ENCODE measurements around the gene ANKFY1. TPM values are rescaled to one million over a fixed set of nuclear protein-coding genes. Genes with fewer than 3 reads are reported as not detected.
"Not testable (repeated sequence)": the region's sequence is repeated elsewhere in the genome, so short reads cannot be mapped to it uniquely, and the experiment has no call there.

ANKFY1 gene
- total RNA-seq, 1 donor from 2014 or later = 36.5 TPM

DNA sequence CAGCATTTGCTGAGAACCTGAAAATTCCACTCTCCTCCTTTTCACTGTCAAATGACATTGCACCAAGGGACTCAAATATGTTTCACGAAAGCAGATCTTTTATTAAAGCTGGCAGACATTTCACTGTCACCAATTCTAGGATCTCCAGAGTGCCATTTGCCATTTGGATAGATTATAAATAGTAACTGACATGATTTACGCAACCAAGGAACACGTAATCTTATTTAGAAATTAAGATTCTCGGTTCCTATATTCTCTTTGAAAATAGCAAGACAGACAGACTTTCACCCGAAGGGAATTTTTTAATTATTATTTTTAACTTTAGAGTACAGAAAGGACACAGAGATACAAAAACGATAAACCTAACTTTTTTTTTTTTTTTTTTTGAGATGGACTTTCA lies 49.6 kb downstream of the ANKFY1 start:
- no peak for DNase-seq

DNA sequence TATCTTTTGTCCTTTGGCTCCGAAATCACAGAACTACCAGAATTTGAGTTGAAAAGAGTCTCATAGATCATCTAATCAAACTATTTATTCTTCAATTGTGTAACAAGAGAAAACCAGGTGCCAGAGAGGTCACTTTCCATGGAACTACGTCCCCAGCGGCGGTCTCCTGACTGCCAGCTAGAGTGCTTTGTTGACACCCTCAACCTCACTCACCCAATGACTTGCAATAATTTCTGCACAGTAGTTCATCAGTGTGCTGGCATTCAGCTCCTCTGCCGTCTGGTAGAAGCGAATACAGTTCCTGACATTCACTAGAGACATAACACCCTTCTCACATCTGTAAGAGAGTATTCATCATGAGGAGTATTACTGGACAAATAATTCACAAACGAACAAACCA lies 54.2 kb downstream of the ANKFY1 start:
- DNase-seq = no peak

DNA sequence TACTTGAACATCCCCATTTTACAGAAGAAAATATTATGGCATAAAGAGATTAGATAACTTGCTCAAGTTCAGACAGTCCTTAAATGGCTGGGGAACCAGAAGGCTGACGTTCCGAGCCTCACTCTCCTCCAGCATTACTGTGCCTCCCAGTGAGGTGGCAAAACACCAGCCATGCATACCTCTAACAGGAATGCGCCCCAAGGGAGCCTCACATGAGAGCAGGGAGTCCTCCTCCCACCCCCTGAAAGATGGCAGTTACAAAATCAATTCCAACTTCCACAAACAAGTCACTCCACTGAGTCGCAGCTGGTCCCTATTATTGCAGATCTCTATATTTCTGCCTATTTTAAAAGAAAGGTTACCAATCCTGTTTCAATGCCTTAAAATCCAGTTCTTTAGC lies 55.5 kb downstream of the ANKFY1 start:
- no peak for DNase-seq

DNA sequence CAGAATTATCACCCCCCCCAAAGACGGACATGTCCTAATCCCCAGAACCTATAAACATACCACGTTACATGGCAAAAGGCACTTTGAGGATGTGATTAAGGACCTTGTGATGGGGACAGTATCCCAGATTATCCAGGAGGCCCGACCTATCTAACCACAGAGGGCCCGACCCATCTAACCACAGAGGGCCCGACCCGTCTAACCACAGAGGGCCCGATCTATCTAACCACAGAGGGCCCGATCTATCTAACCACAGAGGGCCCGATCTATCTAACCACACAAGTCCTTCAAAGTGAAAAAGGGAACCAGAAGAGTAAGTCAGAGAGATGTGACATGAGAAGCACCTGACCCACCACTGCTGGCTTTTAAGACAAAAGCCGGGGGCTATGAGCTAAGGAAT lies 56.8 kb downstream of the ANKFY1 start:
- no peak for DNase-seq

DNA sequence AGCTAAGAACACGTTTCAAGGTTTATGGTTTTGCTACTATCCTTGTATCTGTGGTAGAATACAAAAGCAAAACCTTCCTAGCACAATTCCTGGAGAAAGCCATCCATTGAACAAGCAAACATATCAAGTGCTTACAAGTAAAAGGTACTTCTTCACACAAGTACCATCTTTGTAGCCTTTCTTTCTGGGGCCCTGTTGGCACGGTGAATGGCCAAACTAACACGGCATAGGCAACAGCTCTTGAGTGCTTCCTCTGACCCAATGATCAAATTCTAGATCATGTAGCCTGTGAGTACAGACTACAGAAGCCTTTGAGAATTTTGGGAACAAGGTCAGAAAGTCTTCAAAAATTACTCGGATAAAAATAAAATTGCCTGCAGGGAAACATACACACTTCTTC lies 57.9 kb downstream of the ANKFY1 start:
- DNase-seq = no peak

DNA sequence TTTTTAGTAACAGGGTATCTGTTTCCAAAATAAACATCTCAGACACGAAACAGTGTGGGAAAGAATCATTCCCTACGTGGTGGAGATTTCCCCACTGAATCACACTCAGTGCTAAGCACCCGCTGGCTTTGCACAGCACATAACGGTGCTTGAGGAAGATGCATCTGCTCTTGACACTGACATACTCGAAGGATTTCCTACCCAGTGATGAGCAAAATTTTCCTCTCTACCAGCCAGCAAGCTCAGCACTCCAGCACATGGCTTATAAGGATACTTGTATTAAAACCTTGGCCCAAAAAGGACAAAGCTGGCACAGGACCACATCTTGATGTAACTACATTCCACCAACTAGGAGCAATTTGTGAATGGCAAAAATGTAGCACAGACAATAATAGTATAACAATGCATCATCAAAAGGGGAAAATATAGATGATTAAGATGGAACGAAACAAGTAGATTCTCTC lies 59.0 kb downstream of the ANKFY1 start:
- no peak for DNase-seq

DNA sequence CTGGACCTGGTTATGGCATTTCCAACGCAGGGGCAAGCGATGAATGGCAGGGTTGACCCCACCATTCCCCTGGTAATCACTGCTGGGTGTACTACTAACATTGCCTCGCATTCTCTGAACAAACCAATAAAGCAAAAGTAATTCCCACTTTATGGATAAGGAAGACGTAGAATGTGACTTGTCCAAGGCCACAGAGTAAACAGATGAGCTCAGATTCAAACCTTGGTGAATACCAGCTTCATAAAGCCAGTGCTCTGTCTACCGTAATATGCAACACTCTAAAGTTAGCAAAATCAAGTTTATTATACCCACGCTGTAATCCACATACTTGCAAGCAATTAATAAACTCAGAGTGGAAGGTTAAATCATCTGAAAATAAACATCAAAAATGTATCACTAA lies 59.6 kb downstream of the ANKFY1 start:
- DNase-seq = no peak

DNA sequence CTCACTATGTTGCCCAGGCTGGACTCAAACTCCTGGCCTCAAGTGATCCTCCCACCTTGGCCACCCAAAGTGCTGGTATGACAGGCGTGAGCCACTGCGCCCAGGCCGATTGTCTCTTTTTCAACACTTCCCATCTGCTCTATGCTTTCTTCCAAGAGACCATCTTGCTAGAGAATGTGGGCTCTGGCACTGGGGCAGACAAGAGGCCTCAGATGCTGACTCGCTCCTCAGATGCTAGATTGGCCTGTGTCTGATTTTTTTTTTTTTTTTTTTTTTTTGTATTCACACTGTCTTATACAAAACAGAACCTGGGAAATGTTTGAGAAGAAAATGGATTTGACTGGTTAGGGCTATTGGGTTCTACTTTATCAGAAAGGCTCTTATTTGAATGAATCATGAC lies 62.6 kb downstream of the ANKFY1 start:
- DNase-seq = no peak

DNA sequence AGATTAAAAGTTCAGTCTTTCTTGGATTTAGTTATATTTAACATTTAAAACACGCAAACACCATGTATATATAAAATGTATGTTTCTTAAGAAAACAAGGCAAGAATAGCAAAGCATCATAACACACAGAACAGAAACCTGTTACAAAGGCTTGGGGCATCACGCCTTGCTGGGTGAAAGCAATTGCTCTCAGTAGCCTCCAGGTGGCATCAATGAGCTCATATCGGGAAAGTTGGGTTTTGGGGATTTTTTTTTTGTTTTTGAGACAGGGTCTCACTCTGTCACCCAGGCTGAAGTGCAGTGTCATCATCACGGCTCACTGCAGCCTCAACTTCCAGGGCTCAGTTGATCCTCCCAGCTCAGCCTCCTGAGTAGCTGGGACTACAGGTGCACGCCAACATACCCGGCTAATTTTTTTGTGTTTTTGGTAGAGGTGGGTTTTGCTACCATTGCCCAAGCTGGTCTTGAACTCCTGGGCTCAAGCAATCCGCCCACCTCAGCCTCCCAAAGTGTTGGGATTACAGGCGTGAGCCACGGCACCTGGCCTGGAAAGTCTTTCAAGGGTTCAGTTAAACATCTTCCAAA lies 63.9 kb downstream of the ANKFY1 start:
- DNase-seq = no peak

DNA sequence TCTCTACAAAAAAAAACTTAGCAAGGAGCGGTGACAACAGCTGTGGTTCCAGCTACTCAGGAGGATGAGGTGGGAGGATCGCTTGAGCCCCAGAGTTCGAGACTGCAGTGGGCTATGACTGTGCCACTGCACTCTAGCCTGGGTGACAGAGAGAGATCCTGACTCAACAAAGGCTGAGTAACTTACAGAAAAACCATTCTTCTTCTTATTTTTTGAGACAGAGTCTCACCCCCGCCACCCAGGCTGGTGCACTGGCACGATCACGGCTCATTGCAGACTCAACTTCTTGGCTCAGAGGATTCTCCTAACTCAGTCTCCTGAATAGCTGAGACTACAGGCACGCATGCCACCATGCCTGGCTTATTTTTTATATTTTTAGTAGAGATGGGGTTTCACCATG lies 64.8 kb downstream of the ANKFY1 start:
- no peak for DNase-seq

DNA sequence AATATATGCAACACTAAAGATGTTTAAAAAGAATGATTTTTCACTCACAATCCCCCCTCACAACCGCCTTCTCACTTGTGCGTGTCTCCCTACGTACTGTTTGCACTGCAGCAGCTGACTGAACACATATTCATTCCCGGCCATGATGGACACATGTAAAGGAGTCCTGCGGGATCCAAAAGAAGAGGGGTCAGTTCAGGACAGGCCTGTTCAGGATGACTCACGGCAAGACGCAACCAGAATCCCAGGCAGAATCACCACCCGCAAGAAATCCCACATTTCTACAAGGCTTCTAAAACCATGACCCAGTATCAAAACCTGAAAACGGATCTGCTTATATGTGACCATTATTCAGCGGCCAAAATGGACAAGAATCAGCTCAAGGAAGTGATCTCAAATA lies 68.5 kb downstream of the ANKFY1 start:
- no peak for DNase-seq

DNA sequence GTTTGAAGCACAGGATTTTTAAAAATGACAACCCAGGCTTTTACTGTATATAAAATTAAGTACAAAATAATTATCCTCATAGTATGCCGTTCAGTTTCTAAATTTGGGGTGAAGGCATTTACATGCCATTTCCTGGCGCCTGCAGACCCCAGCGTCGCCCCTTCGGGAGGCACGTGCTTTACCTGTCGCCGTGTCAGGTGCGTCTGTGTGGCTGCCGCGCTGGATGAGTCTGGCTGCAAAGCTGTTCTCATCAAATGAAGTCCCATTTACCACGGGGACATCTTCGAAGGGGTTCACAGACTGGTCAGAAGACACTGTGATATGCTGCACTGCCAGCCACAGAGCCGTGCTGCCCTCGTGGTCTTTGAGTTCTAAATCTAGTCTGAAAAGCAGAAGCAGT lies 69.0 kb downstream of the ANKFY1 start:
- DNase-seq = no peak

DNA sequence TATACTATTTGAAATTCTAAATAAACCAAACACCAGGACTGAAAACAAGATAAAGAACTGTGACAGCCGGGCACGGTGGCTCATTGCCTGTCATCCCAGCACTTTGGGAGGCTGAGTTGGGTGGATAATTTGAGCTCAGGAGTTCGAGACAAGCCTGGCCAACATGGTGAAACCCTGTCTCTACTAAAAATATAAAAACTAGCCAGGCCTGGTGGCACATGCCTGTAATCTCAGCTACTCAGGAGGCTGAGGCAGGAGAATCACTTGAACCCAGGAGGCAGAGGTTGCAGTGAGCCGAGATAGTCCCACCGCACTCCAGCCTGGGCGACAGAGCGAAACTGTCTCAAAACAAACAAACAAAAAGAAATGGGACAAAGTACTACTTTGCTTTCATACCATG lies 73.0 kb downstream of the ANKFY1 start:
- not testable (repeated sequence) for DNase-seq

DNA sequence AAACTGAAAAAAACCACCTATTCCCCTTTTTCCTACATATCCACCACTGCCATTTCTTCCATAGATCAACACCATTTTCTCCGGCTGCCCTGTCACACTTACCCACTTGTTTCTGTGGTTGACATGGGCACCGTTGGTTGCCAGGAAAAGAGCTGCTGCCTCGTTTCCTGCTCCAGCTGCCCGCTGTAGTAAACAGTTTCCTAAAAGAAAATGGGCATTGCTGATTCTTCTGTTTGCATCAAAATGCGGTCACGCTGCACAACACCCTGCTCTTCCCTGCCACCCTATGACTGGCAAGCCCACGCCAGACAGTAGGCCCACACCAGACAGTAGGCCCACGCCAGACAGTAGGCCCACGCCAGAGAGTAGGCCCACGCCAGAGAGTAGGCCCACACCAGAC lies 74.5 kb downstream of the ANKFY1 start:
- no peak for DNase-seq

DNA sequence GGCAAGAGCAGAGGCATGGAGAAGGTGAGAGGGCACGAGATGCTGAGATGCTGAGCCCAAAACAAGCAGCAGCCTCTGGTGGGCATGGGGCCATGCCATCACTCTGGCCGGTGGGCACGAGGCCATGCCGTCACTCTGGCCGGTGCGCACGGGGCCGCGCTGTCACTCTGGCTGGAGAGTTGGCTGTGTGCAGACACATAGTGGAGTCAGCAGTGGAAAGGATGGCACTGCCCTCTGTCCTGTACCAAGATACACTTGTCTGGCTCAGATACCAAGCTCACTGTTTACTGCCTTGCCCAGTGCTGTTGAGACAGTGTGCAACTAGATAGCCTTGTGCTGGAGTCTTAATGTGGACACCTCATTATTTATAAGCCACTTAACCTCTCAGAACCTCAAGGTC lies 75.7 kb downstream of the ANKFY1 start:
- DNase-seq = no peak

DNA sequence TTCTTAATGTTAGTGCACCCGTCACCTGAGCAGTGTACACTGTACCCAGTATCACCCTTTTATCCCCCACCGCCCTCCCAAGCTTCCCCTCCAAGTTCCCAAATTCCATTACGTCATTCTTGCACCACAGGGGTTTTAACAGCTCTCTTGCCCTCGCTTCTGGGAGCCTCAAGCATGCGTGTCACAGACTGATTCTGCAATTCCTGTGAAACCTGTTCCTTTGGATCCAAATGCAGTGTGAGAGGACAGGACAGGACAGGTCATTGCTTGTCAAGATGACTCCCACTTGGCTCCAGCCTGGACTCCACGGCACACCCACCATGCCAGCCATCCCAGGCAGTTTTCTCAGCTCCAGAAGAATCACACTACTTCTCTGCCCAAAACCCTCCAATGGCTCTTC lies 76.7 kb downstream of the ANKFY1 start:
- DNase-seq = no peak

DNA sequence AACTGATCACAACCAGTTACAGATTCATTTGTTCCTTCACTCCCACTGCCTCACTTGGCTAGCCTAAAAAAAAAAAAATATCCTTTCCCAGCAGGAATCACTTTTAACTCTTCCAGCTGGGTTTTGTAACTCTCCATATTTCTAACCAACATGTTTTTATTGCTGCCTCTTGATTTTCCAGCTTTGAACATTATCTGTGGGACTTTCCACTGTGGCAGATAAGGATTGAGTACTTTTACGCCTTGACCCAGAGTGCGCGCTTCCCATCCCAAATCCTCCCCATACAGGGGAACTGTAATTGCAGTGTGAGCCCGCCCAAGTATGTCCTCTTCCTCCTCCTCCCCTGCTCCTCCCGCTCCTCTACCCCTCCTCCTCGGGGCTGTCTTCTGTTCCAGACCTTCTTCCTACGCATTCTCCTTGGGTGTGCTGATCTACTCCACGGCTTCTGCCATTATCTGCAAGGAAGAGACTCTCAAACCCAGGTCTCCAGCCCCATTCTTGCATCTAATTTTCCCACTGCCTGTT lies 77.4 kb downstream of the ANKFY1 start:
- DNase-seq = no peak

DNA sequence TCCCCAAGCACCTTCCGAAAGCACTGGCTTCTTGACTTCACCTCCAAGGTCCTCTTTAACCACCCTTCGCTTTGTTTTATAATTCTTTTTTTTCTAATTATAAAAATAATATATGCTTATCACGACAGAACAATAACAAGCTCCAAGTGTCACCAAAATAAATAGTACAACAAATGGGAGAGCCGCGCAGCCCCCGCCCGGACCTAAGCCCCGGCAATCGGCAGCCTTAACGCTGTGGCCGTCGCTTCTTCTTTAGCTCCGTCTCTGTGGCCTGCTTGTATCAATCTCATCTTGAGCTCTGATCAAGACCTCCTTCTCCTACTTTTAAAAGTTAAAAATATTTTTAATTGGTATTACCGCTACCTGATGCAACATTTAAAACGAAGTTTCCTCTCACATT lies 78.1 kb downstream of the ANKFY1 start:
- no peak for DNase-seq

DNA sequence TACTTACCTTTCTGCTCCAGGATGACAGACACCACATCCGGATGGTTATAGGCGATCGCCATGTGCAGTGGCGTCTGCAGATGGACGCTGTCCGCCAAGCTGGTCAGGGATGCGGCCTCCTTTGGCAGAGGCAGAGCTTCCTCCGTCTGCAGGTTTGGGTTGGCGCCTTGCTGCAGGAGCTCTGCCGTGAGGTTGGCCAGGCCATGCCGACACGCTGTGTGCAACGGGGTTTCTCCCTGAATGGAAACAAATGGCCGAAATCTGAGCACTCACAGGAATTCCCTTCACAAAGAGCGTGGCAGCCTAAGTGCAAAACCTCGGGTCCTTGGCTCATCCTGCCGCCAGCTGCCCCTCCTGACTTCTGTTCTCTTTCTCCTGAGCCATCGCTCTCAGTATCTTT lies 79.0 kb downstream of the ANKFY1 start:
- DNase-seq = no peak

DNA sequence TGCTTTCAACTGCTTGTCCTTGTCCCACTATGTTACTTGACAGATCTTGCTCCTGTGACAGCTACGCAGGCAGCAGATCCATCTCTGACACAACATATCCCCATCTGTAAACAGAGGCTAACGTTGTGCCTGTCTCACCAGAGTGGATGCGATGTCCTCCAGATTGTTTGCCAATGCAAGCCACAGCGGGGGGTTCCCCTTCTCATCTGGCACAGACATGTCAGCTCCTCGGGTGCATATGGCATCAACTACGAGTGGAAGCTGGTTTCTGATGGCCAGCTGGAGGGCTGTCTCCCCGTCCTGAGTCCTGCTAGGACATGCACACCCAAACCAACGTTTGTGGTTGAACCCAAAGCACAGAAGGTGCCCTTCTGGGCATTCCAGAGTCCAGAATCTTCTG lies 81.7 kb downstream of the ANKFY1 start:
- no peak for DNase-seq

DNA sequence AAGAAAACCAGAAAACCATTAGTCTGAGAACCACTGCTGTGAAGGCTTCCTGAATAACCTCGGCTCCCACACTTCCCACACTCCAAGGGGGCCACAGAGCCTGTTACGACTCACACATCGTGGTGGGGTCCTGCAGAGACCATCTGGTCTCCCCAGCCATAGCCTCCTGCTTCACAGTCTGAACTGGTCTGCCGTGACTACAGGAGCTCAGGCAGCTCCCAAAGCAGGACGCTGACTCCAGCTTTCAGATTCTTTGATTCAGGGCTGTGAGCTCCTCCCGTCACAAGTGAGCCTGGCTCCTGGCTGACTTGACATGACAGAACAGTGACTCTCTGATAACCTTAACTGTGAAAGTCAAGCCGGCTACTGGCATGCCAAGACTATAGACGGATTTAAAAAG lies 83.0 kb downstream of the ANKFY1 start:
- DNase-seq = no peak

DNA sequence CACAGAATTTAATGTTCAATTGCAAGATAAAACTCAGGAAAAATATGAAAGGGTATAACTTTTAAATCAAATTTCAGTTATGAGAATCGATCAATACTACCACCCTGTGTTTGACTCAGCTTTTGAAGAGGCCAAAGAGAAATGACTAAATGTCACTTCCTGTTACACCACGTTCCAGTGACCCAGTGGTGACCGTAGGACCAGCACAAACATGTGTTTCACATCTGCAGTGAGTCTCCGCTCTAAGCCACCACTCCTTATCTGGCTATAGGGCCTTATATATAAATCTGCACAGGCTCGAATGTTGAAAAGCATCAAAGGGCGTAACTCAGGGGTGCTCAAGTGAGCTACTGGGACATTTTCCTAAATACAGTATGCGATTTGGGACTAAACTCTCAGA lies 84.7 kb downstream of the ANKFY1 start:
- DNase-seq = no peak

DNA sequence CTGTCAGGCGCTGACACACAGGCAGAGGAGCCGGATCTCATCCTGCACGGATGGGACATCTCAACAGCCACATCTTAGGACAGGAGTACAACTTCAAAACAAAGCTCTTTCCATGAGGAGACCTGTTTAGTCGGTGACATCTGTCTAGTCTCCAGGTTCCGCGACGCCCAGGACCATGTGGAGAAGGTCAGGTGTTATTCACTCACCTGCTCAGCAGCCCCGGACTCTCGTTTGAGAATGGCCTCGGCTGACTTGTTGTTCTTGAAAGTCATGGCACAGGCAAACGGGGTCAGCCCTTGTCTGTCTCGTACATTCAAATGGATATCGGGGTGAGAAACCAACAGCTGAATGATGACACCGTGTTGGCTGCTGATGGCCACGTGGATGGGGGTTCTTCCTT lies 85.1 kb downstream of the ANKFY1 start:
- no peak for DNase-seq

DNA sequence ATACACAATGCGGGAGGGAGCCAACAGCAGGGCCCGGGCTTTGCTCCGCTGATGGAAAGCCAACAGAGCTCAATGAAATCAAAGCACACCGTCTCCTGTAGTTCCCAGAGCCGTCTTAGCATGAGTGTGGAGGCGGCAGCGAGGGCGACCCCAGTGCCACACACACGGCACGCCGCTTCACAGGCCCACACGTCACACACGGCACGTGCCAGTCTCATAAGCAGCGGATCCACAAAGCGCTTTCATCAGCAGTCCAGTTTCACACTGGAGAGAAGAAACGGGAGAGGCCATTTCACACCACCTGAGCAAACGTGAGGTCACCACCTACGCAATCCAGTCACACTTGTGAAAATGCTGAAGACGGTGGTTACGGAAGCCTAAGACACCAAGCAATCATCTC lies 86.0 kb downstream of the ANKFY1 start:
- DNase-seq = no peak

All from occipital lobe (tissue), 2 donors.